ENCODE results near the gene MMAB. TPM values are rescaled to one million over a fixed set of nuclear protein-coding genes. Genes with fewer than 3 reads are reported as not detected.

The MMAB gene
- total RNA-seq, 1 donor from 2014 or later: 24.7 TPM

DNA sequence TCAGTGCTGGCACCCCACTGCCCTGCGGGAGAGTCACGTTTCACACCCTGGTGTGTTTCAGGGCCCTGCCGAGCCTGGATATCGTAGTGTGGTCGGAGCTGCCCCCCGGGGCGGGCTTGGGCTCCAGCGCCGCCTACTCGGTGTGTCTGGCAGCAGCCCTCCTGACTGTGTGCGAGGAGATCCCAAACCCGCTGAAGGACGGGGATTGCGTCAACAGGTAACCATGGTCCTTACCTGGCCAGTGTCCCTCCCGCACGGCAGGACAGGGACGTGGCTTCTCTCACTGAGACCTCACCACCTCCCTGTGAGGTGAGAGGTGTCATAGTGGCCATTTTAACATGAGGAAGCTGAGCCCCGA is 8.0 kb upstream of the MMAB start:
- TF ChIP-seq, protein P1, sequence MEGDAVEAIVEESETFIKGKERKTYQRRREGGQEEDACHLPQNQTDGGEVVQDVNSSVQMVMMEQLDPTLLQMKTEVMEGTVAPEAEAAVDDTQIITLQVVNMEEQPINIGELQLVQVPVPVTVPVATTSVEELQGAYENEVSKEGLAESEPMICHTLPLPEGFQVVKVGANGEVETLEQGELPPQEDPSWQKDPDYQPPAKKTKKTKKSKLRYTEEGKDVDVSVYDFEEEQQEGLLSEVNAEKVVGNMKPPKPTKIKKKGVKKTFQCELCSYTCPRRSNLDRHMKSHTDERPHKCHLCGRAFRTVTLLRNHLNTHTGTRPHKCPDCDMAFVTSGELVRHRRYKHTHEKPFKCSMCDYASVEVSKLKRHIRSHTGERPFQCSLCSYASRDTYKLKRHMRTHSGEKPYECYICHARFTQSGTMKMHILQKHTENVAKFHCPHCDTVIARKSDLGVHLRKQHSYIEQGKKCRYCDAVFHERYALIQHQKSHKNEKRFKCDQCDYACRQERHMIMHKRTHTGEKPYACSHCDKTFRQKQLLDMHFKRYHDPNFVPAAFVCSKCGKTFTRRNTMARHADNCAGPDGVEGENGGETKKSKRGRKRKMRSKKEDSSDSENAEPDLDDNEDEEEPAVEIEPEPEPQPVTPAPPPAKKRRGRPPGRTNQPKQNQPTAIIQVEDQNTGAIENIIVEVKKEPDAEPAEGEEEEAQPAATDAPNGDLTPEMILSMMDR (IDR thresholded peaks at IDR 0.05): no peak
- TF ChIP-seq EZH2 (IDR thresholded peaks at IDR 0.05): no peak
- TF ChIP-seq EZH2phosphoT487 (IDR thresholded peaks at IDR 0.05): no peak
- H3K4me3 ChIP-seq: no peak overlapping the region
- Mint-ChIP-seq H3K9me3 (no peaks in the 10 kb centered on the region), H3K27ac (no peak overlapping the region), H3K4me1 (peaks cover 5% of the 10 kb centered on the region), H3K27me3 (ENCODE audit: insufficient read depth, low read depth) (peaks cover 3% of the 10 kb centered on the region), H3K4me3 (no peak overlapping the region), H3K36me3 (peaks cover 16% of the 10 kb centered on the region)
- no peaks in the 10 kb centered on the region for H3K27me3 ChIP-seq
- H3K9me3 ChIP-seq (ENCODE audit: low read depth): no peaks in the 10 kb centered on the region
- no peaks in the 10 kb centered on the region for H3K36me3 ChIP-seq
- no peak overlapping the region for H3K4me2 ChIP-seq
- no peak overlapping the region for H3K27ac ChIP-seq
- H3F3A ChIP-seq (ENCODE audit: low read depth): no peaks in the 10 kb centered on the region
- H2AFZ ChIP-seq (replicated peaks): no peak overlapping the region
- no peaks in the 10 kb centered on the region for H3K79me2 ChIP-seq (ENCODE audit: low read depth)
- H3K9ac ChIP-seq: no peak overlapping the region
- H3K4me1 ChIP-seq: peaks cover 2% of the 10 kb centered on the region
- H4K20me1 ChIP-seq (ENCODE audit: low read depth): no peaks in the 10 kb centered on the region
- no peak for DNase-seq (ENCODE audit: low spot score)

- no peak overlapping the region for H3K9ac ChIP-seq
Measured at GRCh38 chr12:109580684-109581333, 7.5 kb upstream of the MMAB start.

DNA sequence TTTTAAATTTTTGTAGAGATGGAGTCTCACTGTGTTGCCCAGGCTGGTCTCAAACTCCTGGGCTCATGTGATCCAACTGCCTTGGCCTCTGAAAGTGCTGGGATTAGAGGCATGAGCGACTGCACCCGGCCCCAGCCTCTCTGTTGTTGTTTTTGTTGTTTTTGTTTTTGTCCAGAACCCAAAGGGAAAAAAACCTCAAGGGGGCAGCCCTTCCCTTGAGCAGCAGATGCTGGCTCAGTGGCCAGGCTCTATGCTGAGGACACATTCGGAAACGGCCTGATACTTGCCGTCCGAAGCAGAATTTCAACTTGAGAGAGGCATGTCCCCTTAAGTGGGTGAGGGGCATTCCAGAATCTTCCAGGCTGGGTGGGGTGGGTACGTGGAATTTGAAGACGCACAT is 7.0 kb upstream of the MMAB start:
- H3K36me3 ChIP-seq: no peaks in the 10 kb centered on the region
- no peak overlapping the region for H3K4me2 ChIP-seq
- no peaks in the 10 kb centered on the region for H4K20me1 ChIP-seq (ENCODE audit: low read depth)
- H3K27ac ChIP-seq: no peak overlapping the region
- H3K27me3 Mint-ChIP-seq (ENCODE audit: insufficient read depth, low read depth): peaks cover 3% of the 10 kb centered on the region
- peaks cover 5% of the 10 kb centered on the region for H3K79me2 ChIP-seq (ENCODE audit: low read depth)
- no peak overlapping the region for H3K4me3 ChIP-seq
- H3K27ac Mint-ChIP-seq: no peak overlapping the region
- H3K9me3 ChIP-seq (ENCODE audit: low read depth): no peaks in the 10 kb centered on the region
- H3F3A ChIP-seq (ENCODE audit: low read depth): no peaks in the 10 kb centered on the region
- no peaks in the 10 kb centered on the region for H3K27me3 ChIP-seq
- no peak overlapping the region for H2AFZ ChIP-seq (replicated peaks)
- peak; percentile 29 for DNase-seq (ENCODE audit: low spot score)
- no peaks in the 10 kb centered on the region for H3K9me3 Mint-ChIP-seq
- TF ChIP-seq EZH2 (IDR thresholded peaks at IDR 0.05) (no peak), EZH2phosphoT487 (IDR thresholded peaks at IDR 0.05) (no peak)
- TF ChIP-seq, protein P1 (IDR thresholded peaks at IDR 0.05): peak; percentile 37
- no peaks in the 10 kb centered on the region for H3K4me1 ChIP-seq
- H3K4me1 Mint-ChIP-seq: peaks cover 4% of the 10 kb centered on the region
- no peak overlapping the region for H3K9ac ChIP-seq
- no peak overlapping the region for H3K4me3 Mint-ChIP-seq
- peaks cover 17% of the 10 kb centered on the region for H3K36me3 Mint-ChIP-seq

More at GRCh38 chr12:109580684-109581333, 7.5 kb upstream of the MMAB start:
- H3K27ac Mint-ChIP-seq: no peak overlapping the region
- Histone ChIP-seq H3K79me2 (ENCODE audit: low read depth) (peaks cover 1% of the 10 kb centered on the region), H4K20me1 (ENCODE audit: low read depth) (no peaks in the 10 kb centered on the region), H3K4me3 (no peak overlapping the region), H3F3A (ENCODE audit: low read depth) (no peaks in the 10 kb centered on the region), H3K9me3 (ENCODE audit: low read depth) (no peaks in the 10 kb centered on the region), H3K36me3 (no peaks in the 10 kb centered on the region), H2AFZ (replicated peaks) (no peak overlapping the region), H3K27ac (no peak overlapping the region), H3K27me3 (no peaks in the 10 kb centered on the region), H3K4me1 (no peaks in the 10 kb centered on the region), H3K4me2 (no peak overlapping the region)
- H3K4me1 Mint-ChIP-seq: no peaks in the 10 kb centered on the region
- H3K27me3 Mint-ChIP-seq (ENCODE audit: insufficient read depth, low read depth): peaks cover 3% of the 10 kb centered on the region
- no peaks in the 10 kb centered on the region for H3K9me3 Mint-ChIP-seq
- DNase-seq (ENCODE audit: low spot score): no peak
- H3K4me3 Mint-ChIP-seq: no peak overlapping the region
- H3K36me3 Mint-ChIP-seq: peaks cover 17% of the 10 kb centered on the region
- TF ChIP-seq EZH2phosphoT487 (IDR thresholded peaks at IDR 0.05): no peak

DNA sequence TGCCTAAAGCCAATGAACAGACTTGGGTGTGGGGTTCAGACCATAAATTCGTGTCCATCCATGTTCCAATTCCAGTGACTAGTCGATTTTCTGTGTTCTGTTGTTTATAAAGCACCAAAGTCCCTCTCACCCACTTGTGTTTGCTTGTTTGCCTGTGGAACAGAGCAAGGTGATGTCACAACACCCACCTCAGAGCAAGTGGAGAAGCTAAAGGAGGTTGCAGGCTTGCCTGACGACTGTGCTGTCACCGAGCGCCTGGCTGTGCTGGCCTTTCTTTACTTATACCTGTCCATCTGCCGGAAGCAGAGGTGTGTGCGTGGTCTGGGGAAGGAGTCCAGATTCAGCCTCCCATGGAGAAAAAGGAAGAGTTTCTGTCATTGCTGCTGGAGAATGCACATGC is 6.3 kb upstream of the MMAB start:
- H3K27ac Mint-ChIP-seq: no peak overlapping the region
- Histone ChIP-seq H3K4me3 (no peak overlapping the region), H4K20me1 (ENCODE audit: low read depth) (no peaks in the 10 kb centered on the region), H3K9me3 (ENCODE audit: low read depth) (no peaks in the 10 kb centered on the region), H2AFZ (replicated peaks) (no peak overlapping the region), H3K36me3 (no peaks in the 10 kb centered on the region), H3K79me2 (ENCODE audit: low read depth) (peaks cover 11% of the 10 kb centered on the region), H3K9ac (no peak overlapping the region), H3K27ac (no peak overlapping the region), H3F3A (ENCODE audit: low read depth) (no peaks in the 10 kb centered on the region), H3K27me3 (no peaks in the 10 kb centered on the region), H3K4me2 (no peak overlapping the region), H3K4me1 (peaks cover 3% of the 10 kb centered on the region)
- no peak overlapping the region for H3K4me3 Mint-ChIP-seq
- TF ChIP-seq EZH2phosphoT487 (IDR thresholded peaks at IDR 0.05): no peak
- TF ChIP-seq EZH2 (IDR thresholded peaks at IDR 0.05): no peak
- TF ChIP-seq, protein P1 (IDR thresholded peaks at IDR 0.05): no peak
- no peaks in the 10 kb centered on the region for H3K27me3 Mint-ChIP-seq (ENCODE audit: insufficient read depth, low read depth)
- H3K9me3 Mint-ChIP-seq: no peaks in the 10 kb centered on the region
- DNase-seq (ENCODE audit: low spot score): no peak
- H3K4me1 Mint-ChIP-seq: peaks cover 9% of the 10 kb centered on the region
- H3K36me3 Mint-ChIP-seq: peaks cover 22% of the 10 kb centered on the region
